GM19035 (cell line): Measurements from ENCODE around the gene SH3RF1.
"Not testable (repeated sequence)": the region's sequence is repeated elsewhere in the genome, so short reads cannot be mapped to it uniquely, and the experiment has no call there.

Experiments
- ATAC-seq: cut with Tn5 transposase; IDR thresholded peaks from one replicate; pipeline ENCODE4 v1.9.1; 2021; ENCODE audit not compliant: unreplicated experiment

The SH3RF1 gene

GRCh38 chr4:169229571-169230028 is 41.2 kb downstream of the SH3RF1 start:
- ATAC-seq = no peak

- no peak for ATAC-seq
Observed at GRCh38 chr4:169228076-169228475, 42.7 kb downstream of the SH3RF1 start.

- no peak for ATAC-seq
Observed at GRCh38 chr4:169226565-169226964, 44.2 kb downstream of the SH3RF1 start.

- ATAC-seq = no peak
Observed at GRCh38 chr4:169225812-169226211, 44.9 kb downstream of the SH3RF1 start.

GRCh38 chr4:169225058-169225751 is 45.6 kb downstream of the SH3RF1 start:
- ATAC-seq = no peak

GRCh38 chr4:169222761-169223160 is 48.0 kb downstream of the SH3RF1 start:
- no peak for ATAC-seq

- no peak for ATAC-seq
Observed at GRCh38 chr4:169221662-169222061, 49.1 kb downstream of the SH3RF1 start.

- ATAC-seq = no peak
Observed at GRCh38 chr4:169220854-169221411, 49.8 kb downstream of the SH3RF1 start.

- ATAC-seq = no peak
Observed at GRCh38 chr4:169220447-169220846, 50.3 kb downstream of the SH3RF1 start.

GRCh38 chr4:169219440-169219839 is 51.3 kb downstream of the SH3RF1 start:
- no peak for ATAC-seq

GRCh38 chr4:169215656-169216055 is 55.1 kb downstream of the SH3RF1 start:
- peak; percentile 47 for ATAC-seq

- ATAC-seq = no peak
Observed at GRCh38 chr4:169212981-169213380, 57.8 kb downstream of the SH3RF1 start.

- ATAC-seq = peak; percentile 90
Observed at GRCh38 chr4:169210504-169211118, 60.1 kb downstream of the SH3RF1 start.

GRCh38 chr4:169209388-169209883 is 61.3 kb downstream of the SH3RF1 start:
- ATAC-seq = no peak

- no peak for ATAC-seq
Observed at GRCh38 chr4:169208516-169208915, 62.2 kb downstream of the SH3RF1 start.

GRCh38 chr4:169208090-169208455 is 62.7 kb downstream of the SH3RF1 start:
- ATAC-seq = no peak

- ATAC-seq = no peak
Observed at GRCh38 chr4:169207436-169208089, 63.2 kb downstream of the SH3RF1 start.

- ATAC-seq = no peak
Observed at GRCh38 chr4:169205744-169206080, 65.0 kb downstream of the SH3RF1 start.

- no peak for ATAC-seq
Observed at GRCh38 chr4:169205075-169205743, 65.5 kb downstream of the SH3RF1 start.

GRCh38 chr4:169203891-169204290 is 66.9 kb downstream of the SH3RF1 start:
- ATAC-seq = no peak

- not testable (repeated sequence) for ATAC-seq
Observed at GRCh38 chr4:169203278-169203677, 67.5 kb downstream of the SH3RF1 start.
